Natural killer cell (primary cell): ENCODE data around the gene PEX5L. TPM values are rescaled to one million over a fixed set of nuclear protein-coding genes. Genes with fewer than 3 reads are reported as not detected.
A peak's percentile ranks its signal among the peaks of the same experiment; 100 is the strongest.

Source experiments
- ATAC-seq, 3 donors: fragments of 150-1000 bp in 2 of 3; fragments of 200-7000 bp in 1 of 3; cut with Tn5 transposase; 1 replicate in 1 of 3; 2 replicates in 2 of 3; pipeline ENCODE4 v1.10.0; 2021; ENCODE audit warnings: mild to moderate bottlenecking in 2 of 3, moderate library complexity in 2 of 3
- DNase-seq, 2 donors: peaks; one replicate each; pipeline versions ENCODE4 v3.0.0 to v3.0.0-alpha.2; 2013 to 2021; ENCODE audit warnings: mixed read lengths in 1 of 2
- H3K27ac ChIP-seq: one replicate; pipeline ENCODE4 v1.5.1; 2013; ENCODE audit warnings: mild to moderate bottlenecking, low read length
- H3K27me3 ChIP-seq: one replicate; pipeline ENCODE4 v1.6.1; 2013; ENCODE audit warnings: low read length; ENCODE audit not compliant: control insufficient read depth, insufficient read depth
- H3K36me3 ChIP-seq: one replicate; pipeline ENCODE4 v1.6.1; 2013; ENCODE audit warnings: low read length; ENCODE audit not compliant: control insufficient read depth, insufficient read depth
- H3K4me1 ChIP-seq: one replicate; pipeline ENCODE4 v1.6.1; 2013; ENCODE audit warnings: low read length; ENCODE audit not compliant: control insufficient read depth, insufficient read depth
- H3K4me3 ChIP-seq: one replicate; pipeline ENCODE4 v1.5.1; 2013; ENCODE audit warnings: low read length
- H3K9me3 ChIP-seq: one replicate; pipeline ENCODE4 v1.6.1; 2013; ENCODE audit warnings: low read length; ENCODE audit not compliant: control insufficient read depth, insufficient read depth
- H3K27ac Mint-ChIP-seq, 2 donors: one replicate each; pipeline ENCODE4 v1.8.0; 2022; ENCODE audit warnings: mild to moderate bottlenecking in 2 of 2, mixed read lengths in 2 of 2, moderate library complexity in 1 of 2
- H3K27me3 Mint-ChIP-seq, 2 donors: one replicate each; pipeline ENCODE4 v1.8.0; 2022; ENCODE audit warnings: low read depth in 2 of 2, mixed read lengths in 2 of 2
- H3K36me3 Mint-ChIP-seq: one replicate; pipeline ENCODE4 v1.8.0; 2022; ENCODE audit warnings: mixed read lengths
- H3K4me1 Mint-ChIP-seq, 2 donors: one replicate each; pipeline ENCODE4 v1.8.0; 2022; ENCODE audit warnings: mixed read lengths in 2 of 2
- H3K4me3 Mint-ChIP-seq: one replicate; pipeline ENCODE4 v1.8.0; 2022; ENCODE audit warnings: mild to moderate bottlenecking, moderate library complexity, mixed read lengths
- H3K9me3 Mint-ChIP-seq, 2 donors: one replicate each; pipeline ENCODE4 v1.8.0; 2022; ENCODE audit warnings: mixed read lengths in 2 of 2
- CTCF ChIP-seq: fragments of 200-600 bp; IDR thresholded peaks from one replicate; pipeline ENCODE4 v1.8.0; 2022; ENCODE audit warnings: antibody characterized with exemption
- WGBS: methylation state at CpG from one replicate; pipeline ENCODE4 v1.1.7; 2013; ENCODE audit warnings: missing lambda C conversion rate; ENCODE audit not compliant: insufficient coverage; 5-methylcytosine and 5-hydroxymethylcytosine counted together
- intact Hi-C: fragments of 100-400 bp; cut with micrococcal nuclease; formaldehyde crosslinking; loops from one replicate; pipeline ENCODE4 v1.14.2; 2022
- total RNA-seq, 4 donors: library from RNA; stranded (reverse); fragments of 120-200 nt in 1 of 4; gene quantifications; one replicate each; pipeline versions ENCODE4 v1.2.3 to v1.2.4, GENCODE V29; 2013 to 2022

Gene PEX5L
- total RNA-seq, 3 donors from 2014 or later (not counting 1 experiment from before 2014, with no cell fraction given) = not detected

GRCh38 chr3:179902061-179902460 lies 134.7 kb downstream of the PEX5L start:
- Histone ChIP-seq H3K27ac (no peak overlapping the region), H3K4me1 (no peaks in the 10 kb centered on the region), H3K9me3 (no peaks in the 10 kb centered on the region), H3K4me3 (no peak overlapping the region), H3K27me3 (peaks cover 2% of the 10 kb centered on the region), H3K36me3 (no peaks in the 10 kb centered on the region)
- ATAC-seq (no peak), DNase-seq (no peak)
- intact Hi-C loops = no loop called here
- whole genome bisulfite sequencing = 79% methylated on average over 10 of the region's 10 CpGs
- Mint-ChIP-seq H3K36me3 (no peaks in the 10 kb centered on the region), H3K27me3 (no peaks in the 10 kb centered on the region), H3K4me1 (no peaks in the 10 kb centered on the region), H3K4me3 (no peak overlapping the region), H3K9me3 (peaks cover 0 to 2% of the 10 kb centered on the region in 2 donors), H3K27ac (no peak overlapping the region)
- TF ChIP-seq CTCF = no peak

DNA sequence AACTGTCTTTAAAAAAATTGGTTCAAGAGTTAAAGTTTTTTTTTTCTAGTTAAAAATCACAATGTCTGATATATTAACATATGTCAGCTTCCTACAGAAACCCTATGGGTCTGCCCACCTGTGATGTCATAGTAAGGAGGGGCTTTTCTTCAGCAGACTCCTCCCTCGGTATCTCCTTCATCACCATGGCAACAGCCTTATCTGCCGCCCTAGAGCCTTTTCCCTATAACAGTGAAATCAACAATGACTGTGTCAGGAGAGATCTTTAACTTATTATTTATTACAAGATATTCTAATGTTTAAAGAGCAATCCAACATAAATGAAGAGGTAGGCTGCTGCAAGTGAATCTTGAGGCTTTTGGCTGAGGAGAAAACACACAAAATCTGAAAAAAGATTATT lies 138.7 kb downstream of the PEX5L start:
- no peak for TF ChIP-seq CTCF
- Histone ChIP-seq H3K27ac (no peak overlapping the region), H3K4me1 (no peaks in the 10 kb centered on the region), H3K4me3 (no peak overlapping the region), H3K27me3 (peaks cover 4% of the 10 kb centered on the region), H3K36me3 (no peaks in the 10 kb centered on the region), H3K9me3 (no peaks in the 10 kb centered on the region)
- ATAC-seq (no peak), DNase-seq (peak in 1 of 2 donors; percentile 37)
- no CpG with 5 or more reads among the region's 2 CpGs for WGBS
- H3K9me3 Mint-ChIP-seq = no peaks in the 10 kb centered on the region
- no peak overlapping the region for H3K4me3 Mint-ChIP-seq
- H3K4me1 Mint-ChIP-seq = no peaks in the 10 kb centered on the region
- H3K27me3 Mint-ChIP-seq = no peaks in the 10 kb centered on the region
- H3K27ac Mint-ChIP-seq = no peak overlapping the region
- intact Hi-C loops = no loop called here
- no peaks in the 10 kb centered on the region for H3K36me3 Mint-ChIP-seq

GRCh38 chr3:179897231-179897630 lies 139.5 kb downstream of the PEX5L start:
- DNase-seq (no peak), ATAC-seq (no peak)
- Histone ChIP-seq H3K4me3 (no peak overlapping the region), H3K27me3 (peaks cover 4% of the 10 kb centered on the region), H3K4me1 (no peaks in the 10 kb centered on the region), H3K27ac (no peak overlapping the region), H3K36me3 (no peaks in the 10 kb centered on the region), H3K9me3 (no peaks in the 10 kb centered on the region)
- Mint-ChIP-seq H3K4me3 (no peak overlapping the region), H3K27ac (no peak overlapping the region), H3K36me3 (no peaks in the 10 kb centered on the region), H3K4me1 (no peaks in the 10 kb centered on the region), H3K27me3 (no peaks in the 10 kb centered on the region), H3K9me3 (no peaks in the 10 kb centered on the region)
- TF ChIP-seq CTCF = no peak
- WGBS = no CpG with 5 or more reads among the region's 4 CpGs
- intact Hi-C loops = no loop called here

GRCh38 chr3:179896507-179896906 lies 140.2 kb downstream of the PEX5L start:
- no peak overlapping the region for H3K4me3 ChIP-seq
- no peaks in the 10 kb centered on the region for H3K27me3 Mint-ChIP-seq
- H3K4me3 Mint-ChIP-seq = no peak overlapping the region
- H3K9me3 Mint-ChIP-seq = no peaks in the 10 kb centered on the region
- no peaks in the 10 kb centered on the region for H3K36me3 Mint-ChIP-seq
- no peaks in the 10 kb centered on the region for H3K4me1 ChIP-seq
- no peaks in the 10 kb centered on the region for H3K4me1 Mint-ChIP-seq
- no peak for TF ChIP-seq CTCF
- 77% methylated on average over 2 of the region's 2 CpGs for WGBS
- ATAC-seq (no peak), DNase-seq (no peak)
- no peak overlapping the region for H3K27ac Mint-ChIP-seq
- H3K27me3 ChIP-seq = peaks cover 4% of the 10 kb centered on the region
- no peak overlapping the region for H3K27ac ChIP-seq
- intact Hi-C loops = no loop called here
- no peaks in the 10 kb centered on the region for H3K9me3 ChIP-seq
- H3K36me3 ChIP-seq = no peaks in the 10 kb centered on the region
